Neural crest cell (in vitro differentiated cells): ENCODE results near the gene BAMBI. TPM values are rescaled to one million over a fixed set of nuclear protein-coding genes. Genes with fewer than 3 reads are reported as not detected.
A peak's percentile ranks its signal among the peaks of the same experiment; 100 is the strongest.

Source experiments
- DNase-seq: peaks from one replicate; pipeline ENCODE4 v3.0.0; 2021; ENCODE audit warnings: low read depth, mixed read lengths, low spot score
- H3K27ac Mint-ChIP-seq: one replicate; pipeline ENCODE4 v1.8.0; 2021; ENCODE audit warnings: mild to moderate bottlenecking, mixed read lengths; ENCODE audit not compliant: unreplicated experiment
- H3K27me3 Mint-ChIP-seq: 2 replicates; pipeline ENCODE4 v1.8.0; 2021; ENCODE audit warnings: low read depth, mild to moderate bottlenecking, mixed read lengths
- H3K36me3 Mint-ChIP-seq: 2 replicates; pipeline ENCODE4 v1.8.0; 2021; ENCODE audit warnings: low read depth, mild to moderate bottlenecking, mixed read lengths
- H3K4me1 Mint-ChIP-seq: 2 replicates; pipeline ENCODE4 v1.8.0; 2021; ENCODE audit warnings: mixed read lengths
- H3K4me3 Mint-ChIP-seq: one replicate; pipeline ENCODE4 v1.8.0; 2021; ENCODE audit warnings: mild to moderate bottlenecking, mixed read lengths
- H3K9me3 Mint-ChIP-seq: 2 replicates; pipeline ENCODE4 v1.8.0; 2021; ENCODE audit warnings: mixed read lengths
- total RNA-seq: library from RNA; stranded (reverse); gene quantifications from 2 replicates; pipeline ENCODE4 v1.2.1, GENCODE V29; 2021
- TF ChIP-seq, protein P1 (sequence below): fragments of 200-600 bp; sonication (generic); conservative IDR thresholded peaks from 2 replicates; pipeline ENCODE4 v1.5.0; 2021; ENCODE audit warnings: antibody characterized with exemption, mild to moderate bottlenecking

Gene BAMBI
- total RNA-seq, 1 donor from 2014 or later: 5.5 TPM

DNA sequence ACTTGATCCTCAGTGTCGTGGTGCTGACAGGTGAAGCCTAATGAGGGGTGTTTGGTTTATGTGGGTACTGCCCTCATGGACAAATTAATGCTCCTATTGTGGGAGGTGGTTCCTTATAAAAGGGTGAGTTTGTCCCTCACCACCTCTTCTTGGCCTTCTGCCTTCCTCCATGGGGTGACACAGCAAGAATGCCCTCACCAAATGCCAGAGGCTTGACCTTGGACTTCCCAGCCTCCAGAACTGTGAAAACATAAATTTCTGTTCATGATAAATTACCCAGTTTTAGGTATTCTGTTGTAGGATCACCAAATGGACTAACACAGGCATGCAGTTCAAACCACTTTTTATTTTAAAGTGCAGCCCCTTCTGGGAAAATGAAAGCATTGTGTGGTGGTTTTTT lies 39.4 kb downstream of the BAMBI start:
- Mint-ChIP-seq H3K27ac (no peak overlapping the region), H3K4me3 (no peak overlapping the region), H3K9me3 (no peaks in the 10 kb centered on the region), H3K36me3 (no peaks in the 10 kb centered on the region), H3K27me3 (peaks cover 9% of the 10 kb centered on the region), H3K4me1 (peaks cover 16% of the 10 kb centered on the region)
- no peak for DNase-seq
- TF ChIP-seq, protein P1, sequence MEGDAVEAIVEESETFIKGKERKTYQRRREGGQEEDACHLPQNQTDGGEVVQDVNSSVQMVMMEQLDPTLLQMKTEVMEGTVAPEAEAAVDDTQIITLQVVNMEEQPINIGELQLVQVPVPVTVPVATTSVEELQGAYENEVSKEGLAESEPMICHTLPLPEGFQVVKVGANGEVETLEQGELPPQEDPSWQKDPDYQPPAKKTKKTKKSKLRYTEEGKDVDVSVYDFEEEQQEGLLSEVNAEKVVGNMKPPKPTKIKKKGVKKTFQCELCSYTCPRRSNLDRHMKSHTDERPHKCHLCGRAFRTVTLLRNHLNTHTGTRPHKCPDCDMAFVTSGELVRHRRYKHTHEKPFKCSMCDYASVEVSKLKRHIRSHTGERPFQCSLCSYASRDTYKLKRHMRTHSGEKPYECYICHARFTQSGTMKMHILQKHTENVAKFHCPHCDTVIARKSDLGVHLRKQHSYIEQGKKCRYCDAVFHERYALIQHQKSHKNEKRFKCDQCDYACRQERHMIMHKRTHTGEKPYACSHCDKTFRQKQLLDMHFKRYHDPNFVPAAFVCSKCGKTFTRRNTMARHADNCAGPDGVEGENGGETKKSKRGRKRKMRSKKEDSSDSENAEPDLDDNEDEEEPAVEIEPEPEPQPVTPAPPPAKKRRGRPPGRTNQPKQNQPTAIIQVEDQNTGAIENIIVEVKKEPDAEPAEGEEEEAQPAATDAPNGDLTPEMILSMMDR: no peak

DNA sequence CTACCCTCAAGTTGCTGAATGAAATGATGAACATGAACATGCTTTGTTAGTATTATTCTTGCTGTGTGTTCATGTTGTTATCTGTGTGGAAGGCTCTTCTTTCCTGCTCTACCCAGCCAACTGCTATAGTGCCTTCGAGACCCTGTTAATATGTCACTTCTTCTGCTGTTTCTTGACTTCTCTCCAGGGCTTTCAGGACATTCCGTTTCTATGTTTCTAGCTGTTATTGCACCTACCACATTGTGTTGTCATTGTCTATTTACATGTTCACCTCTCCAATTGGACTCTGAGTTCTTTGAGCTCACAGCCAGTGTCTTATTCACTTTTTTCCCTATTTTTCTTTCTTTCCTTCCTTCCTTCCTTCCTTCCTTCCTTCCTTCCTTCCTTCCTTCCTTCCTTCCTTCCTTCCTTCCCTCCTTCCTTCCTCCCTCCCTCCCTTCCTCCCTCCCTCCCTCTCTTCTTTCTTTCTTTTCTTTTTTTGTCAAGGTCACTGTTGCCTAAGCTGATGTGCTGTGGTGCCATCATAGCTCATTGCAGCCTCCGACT lies 40.4 kb downstream of the BAMBI start:
- no peak overlapping the region for H3K27ac Mint-ChIP-seq
- TF ChIP-seq, protein P1: no peak
- H3K36me3 Mint-ChIP-seq: no peaks in the 10 kb centered on the region
- peaks cover 19% of the 10 kb centered on the region for H3K27me3 Mint-ChIP-seq
- H3K9me3 Mint-ChIP-seq: no peaks in the 10 kb centered on the region
- DNase-seq: no peak
- H3K4me1 Mint-ChIP-seq: peaks cover 20% of the 10 kb centered on the region
- no peak overlapping the region for H3K4me3 Mint-ChIP-seq

DNA sequence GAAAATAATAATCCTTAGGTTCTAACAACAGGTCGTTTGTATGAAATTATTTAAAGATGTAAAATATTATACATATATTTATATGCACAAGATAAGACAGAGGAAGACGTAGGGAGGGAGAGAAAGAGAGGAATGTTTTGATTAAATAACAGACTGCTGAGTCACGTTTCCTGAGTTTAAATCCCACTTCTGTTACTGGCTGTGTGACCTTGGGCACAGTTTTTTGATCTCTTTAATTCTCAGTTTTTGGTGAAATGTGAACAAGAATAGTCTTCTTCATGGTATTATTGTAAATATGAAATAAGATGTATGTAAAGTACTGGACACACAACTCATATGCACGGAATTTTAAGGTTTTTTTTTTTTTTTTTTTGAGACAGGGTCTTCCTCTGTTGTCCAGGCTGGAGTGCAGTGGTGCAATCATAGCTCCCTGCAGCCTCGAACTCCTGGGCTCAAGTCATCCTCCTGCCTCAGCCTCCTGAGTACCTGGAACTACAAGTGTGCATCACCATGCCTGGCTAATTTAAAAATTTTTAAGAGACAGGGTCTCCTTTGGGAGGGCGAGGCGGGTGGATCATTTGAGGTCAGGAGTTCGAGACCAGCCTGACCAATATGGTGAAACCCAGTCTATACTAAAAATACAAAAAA lies 42.6 kb downstream of the BAMBI start:
- TF ChIP-seq, protein P1: no peak
- H3K27me3 Mint-ChIP-seq: peaks cover 30% of the 10 kb centered on the region
- H3K4me1 Mint-ChIP-seq: peaks cover 20% of the 10 kb centered on the region
- no peak overlapping the region for H3K27ac Mint-ChIP-seq
- H3K4me3 Mint-ChIP-seq: no peak overlapping the region
- no peaks in the 10 kb centered on the region for H3K9me3 Mint-ChIP-seq
- no peaks in the 10 kb centered on the region for H3K36me3 Mint-ChIP-seq
- DNase-seq: no peak

DNA sequence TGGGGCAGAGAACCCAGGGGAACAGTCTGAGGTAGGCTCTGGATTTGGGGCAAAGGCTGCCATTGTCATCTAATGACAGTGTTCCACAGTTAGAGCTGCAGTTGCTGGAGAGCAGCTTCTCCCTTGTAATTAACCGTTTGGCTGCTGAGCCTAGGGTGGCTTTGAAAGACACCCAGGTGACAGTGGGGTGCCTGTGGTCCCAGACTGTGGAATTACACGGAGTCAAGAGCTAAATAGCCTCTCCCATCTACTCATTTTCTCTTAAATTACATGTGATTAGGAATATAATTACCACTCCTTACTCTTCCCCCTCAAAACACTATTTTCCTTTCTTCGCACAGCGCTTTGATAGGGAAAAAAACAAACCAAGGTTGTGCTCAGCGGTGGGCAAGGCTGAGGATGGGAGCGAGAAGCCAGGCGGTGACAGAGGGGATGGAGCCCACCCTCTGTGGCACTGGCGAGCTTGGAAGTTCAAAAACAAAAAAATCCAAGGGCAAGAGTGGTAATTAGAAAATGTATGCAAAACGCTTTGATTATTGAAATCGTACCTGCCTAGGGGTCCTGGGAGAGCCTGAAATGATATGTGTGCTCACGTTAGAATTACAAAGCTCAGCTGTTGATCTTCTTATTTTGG lies 44.1 kb downstream of the BAMBI start:
- Mint-ChIP-seq H3K27me3 (peaks cover 32% of the 10 kb centered on the region), H3K27ac (no peak overlapping the region), H3K4me3 (peak overlapping the region; percentile 86), H3K9me3 (no peaks in the 10 kb centered on the region), H3K36me3 (no peaks in the 10 kb centered on the region), H3K4me1 (peaks cover 29% of the 10 kb centered on the region)
- DNase-seq: no peak
- TF ChIP-seq, protein P1: no peak

DNA sequence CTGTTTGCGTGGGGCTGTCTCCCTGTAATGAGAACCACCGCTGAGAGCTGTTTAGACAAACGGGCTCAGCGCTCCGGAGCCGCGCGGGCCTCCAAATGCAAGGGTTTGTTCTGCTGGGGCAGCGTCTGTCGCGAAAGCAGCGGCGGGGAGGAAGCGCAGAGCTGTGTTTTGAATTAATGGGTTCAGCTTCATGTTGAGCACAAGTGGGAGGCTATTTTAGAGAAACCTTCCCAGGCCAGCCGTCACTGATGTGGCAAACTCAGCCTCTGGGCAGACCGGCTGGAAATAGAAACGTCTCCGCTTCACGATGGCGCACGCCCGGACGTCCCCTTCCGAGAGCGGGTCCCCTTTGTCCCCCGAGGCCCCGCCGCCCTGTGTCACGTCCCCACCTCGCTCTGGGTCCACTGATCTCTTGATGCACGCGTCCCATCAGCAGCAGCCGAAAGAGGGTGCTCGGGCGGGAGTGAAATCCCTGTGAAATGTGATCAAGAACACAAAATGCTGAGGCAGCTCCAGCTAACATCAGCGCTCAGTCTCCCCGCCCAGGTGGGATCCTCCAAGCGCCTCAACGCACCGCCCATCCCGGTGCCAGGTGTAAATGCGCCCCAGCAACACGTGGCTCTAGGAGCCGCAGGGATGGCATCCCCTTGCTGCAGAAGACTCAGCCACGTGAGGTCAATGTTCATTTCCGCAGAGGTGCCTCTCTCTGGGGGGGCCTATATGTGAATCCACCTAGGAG lies 44.9 kb downstream of the BAMBI start:
- Mint-ChIP-seq H3K4me1 (peaks cover 31% of the 10 kb centered on the region), H3K36me3 (no peaks in the 10 kb centered on the region), H3K27me3 (peaks cover 34% of the 10 kb centered on the region), H3K9me3 (no peaks in the 10 kb centered on the region), H3K27ac (peak overlapping the region; percentile 75), H3K4me3 (peak overlapping the region; percentile 86)
- peak; percentile 21 for DNase-seq
- TF ChIP-seq, protein P1: no peak
